HG03103 (cell line): ENCODE data around the gene LRTM1.

Experiments used
- ATAC-seq: cut with Tn5 transposase; IDR thresholded peaks from one replicate; pipeline ENCODE4 v1.9.1; 2021; ENCODE audit warnings: low read depth; ENCODE audit not compliant: unreplicated experiment

The LRTM1 gene

DNA sequence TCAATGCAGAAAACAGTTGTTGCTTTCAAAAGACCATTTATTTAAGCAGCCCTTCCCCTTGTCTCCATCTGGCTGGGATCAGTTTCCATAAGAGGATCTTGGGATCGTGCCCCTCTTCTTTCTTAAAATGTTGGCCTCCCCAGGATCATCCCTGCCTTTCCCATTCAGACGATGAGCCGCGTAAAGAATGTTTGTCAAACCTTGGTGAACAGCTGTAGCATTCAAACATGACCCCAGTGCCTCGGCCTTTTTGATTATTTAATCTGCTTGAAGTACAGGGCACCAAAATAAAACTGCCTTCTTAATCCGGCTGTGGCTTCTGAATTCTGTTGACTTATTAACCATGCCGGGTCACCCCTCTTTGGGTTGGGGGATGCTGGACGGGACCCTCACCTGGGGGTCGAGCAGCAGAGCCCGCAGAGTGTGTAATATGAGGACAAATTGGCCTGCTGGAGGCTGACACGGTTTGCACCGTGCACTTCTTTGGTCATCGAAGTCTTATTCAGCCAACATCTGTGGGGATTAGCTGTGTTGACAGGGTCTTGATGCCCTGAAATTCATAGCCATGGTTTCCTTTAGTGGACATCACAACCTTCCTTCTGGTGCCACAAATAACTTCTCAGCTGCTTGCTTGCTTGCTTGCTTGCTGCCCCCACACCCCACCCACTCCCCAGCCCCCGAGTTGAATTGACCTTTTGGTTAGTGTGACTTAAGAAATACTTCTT lies at the start of gene LRTM1:
TSS of gene LRTM1 (minus strand) at position 14 of the 725 bp plus-strand sequence. CDS start 148 bp downstream, outside the sequence.
- no peak for ATAC-seq

DNA sequence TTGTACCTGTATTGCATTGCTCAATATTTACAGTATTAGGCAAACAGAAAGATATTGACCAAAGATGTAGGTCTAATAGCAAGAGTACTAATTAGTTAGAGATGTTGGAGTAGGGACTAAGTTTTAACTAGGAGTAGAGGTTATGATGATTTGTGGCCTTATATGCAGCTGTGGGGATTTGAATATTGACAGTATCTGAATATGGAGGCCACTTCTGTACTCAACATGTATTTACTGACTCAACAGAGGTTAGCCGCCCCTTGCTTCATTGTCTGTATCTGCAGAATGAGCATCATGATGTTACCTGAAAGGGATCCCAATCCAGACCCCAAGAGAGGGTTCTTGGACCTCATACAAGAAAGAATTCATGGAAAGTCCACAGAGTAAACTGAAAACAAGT lies 49.6 kb upstream of the LRTM1 start:
- no peak for ATAC-seq

DNA sequence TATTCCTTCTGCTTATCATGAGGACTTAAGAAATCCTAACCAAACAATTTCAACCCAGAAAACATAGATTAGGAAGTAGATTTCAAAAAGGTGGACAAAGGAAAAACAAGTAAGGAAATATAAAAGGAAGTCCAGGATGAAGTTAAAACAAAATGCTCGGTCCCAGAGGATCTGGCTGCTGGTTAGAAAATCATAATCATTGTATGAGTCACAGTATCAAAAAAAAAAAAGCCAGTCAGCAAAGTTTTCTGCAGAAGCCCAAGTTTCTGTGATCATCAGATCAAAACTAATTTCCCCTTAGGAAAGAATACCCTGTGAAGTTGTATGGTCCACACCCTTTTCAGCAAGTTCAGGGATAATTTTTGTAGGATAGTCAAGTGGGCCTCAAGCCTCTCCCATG lies 43.0 kb upstream of the LRTM1 start:
- no peak for ATAC-seq

DNA sequence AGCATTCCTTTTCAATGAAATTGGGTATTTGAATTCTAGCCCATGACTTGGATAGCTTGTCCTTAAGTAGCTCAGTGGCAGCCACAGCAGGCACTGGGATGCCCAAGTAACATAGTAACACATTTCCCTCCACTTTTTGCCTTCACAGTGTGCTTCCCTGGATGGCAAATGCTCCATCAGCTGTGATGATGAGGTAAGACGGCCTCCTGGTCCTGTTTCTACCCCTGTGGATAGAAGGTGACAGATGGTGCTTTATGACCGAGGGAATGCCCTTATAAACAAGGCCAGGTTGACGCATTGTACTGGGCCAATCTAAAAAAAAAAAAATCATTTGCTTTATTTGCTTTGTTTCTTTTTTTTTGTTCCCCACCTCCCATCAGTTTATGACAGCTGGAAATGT lies 41.8 kb upstream of the LRTM1 start:
- no peak for ATAC-seq

DNA sequence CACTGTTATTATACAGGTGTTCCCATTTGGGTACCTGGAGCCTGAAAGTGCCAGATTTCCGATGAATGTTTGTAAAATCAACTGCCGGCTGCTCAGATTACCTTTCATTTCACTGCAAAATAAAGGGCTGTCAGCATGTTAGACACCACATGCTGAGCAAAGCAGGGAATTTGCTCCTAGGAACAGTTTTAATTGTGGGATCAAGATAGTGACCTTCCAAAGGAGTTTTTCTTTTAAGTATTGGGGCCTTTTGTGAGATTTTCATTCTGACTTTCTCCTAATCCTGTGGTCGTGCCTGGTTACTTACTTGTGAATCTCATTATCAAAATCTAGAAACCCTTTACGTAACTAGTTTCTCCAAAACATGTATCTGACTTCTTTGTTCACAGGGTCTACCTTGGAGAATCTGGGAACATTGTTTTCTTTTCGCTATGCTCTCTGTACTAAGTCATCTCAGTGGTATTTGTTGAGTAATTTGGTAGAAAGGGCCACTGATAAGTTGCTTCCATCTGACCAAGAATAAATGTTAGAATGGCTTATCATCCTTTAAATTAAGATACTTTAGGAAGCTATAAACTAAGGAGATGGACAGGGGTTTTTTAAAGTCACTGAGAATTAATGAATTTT lies 40.8 kb upstream of the LRTM1 start:
- ATAC-seq = no peak

DNA sequence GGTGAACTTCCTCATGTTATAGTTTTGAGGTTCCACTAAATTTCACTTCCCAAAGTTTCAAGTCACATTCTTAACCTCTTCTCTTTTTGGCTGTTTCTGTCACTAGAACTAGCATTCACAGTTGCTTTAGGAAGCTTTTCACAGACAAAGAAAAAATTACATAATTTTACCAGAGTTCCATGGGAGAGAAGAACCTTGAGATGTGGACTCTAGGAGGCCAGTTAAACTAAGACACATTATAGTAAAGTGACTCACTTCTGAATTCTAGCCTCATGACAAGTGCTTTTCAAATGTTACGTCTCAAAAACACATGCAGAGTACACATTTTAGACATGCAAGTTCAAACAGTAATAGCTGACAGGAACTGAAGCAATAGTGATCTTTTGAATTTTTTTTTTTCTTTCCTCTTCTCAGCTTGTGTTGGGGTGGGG lies 39.9 kb upstream of the LRTM1 start:
- ATAC-seq = no peak

DNA sequence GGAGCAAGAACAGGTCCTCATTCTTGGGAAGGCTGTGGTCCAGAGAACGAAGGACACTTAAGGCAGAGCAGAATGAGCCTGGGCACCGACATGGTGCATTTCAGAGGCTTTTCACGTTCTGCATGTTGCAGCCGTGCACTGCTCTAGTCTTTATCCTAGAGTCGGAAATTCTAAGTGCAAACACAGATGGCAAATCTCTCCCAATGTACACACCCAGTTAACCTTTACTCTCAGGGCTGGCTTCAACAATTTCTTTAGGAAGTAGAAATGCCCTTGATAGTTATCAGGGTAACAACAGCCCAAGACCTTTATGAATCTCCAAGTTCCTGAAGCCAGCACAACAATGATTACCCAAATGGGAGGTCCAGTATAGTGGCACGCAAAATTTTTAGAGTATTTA lies 39.1 kb upstream of the LRTM1 start:
- ATAC-seq = no peak

DNA sequence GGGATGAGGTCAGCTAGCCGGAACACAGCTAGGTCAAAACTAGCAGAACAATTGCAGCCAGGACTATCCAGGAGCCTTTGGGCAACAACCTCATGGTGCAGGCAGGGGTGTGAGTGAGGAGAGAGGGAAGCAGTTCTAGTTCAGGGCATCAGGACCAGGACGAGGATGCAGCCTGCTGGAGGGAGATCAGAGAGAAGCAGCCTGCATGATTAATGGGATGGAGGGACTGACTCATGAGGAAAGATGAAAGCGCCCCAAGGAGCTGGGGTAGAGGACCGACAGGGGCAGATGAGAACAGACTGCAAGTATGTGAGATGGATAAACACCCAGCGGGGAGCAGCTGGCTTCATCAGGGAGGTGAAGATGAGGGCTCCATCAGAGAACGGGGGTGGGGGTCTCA lies 37.9 kb upstream of the LRTM1 start:
- no peak for ATAC-seq

DNA sequence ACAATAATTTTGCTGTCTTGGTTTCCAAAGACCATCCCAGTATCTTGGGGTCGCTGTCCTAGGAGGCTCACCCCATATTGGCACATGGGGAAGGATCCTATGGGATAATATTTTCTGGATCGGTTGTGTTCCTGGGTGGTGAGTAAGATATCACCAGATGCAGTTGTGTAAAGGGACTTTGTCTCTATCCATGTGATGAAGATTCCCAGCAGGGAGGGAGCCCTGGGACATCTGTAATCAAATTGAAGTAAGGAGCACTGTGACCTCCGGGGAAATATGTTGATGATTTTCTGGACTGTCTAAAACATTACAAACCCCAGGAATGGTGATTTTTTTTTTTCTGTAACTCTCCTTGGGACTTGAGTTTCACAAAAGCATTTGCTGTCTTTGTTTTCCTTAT lies 36.2 kb upstream of the LRTM1 start:
- ATAC-seq = no peak

DNA sequence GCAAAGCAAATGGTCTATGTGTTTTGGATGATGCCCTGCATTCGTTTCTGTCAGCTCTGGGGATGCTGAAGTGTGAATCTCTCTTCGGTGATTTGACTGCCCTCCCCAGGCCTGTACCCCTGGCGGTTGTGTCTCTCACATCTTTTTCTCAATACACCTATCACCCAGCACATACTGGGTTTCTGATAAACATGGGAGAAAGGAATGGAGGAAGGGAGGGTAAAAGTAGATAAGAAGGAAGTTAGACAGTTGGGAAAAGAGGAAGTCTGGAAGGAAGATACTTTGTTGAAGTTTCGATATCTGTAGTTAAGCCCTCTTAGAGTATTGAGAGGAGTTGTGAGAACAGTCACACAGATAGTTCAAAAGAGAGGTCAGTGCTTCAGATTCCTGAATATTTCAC lies 35.8 kb upstream of the LRTM1 start:
- ATAC-seq = no peak

DNA sequence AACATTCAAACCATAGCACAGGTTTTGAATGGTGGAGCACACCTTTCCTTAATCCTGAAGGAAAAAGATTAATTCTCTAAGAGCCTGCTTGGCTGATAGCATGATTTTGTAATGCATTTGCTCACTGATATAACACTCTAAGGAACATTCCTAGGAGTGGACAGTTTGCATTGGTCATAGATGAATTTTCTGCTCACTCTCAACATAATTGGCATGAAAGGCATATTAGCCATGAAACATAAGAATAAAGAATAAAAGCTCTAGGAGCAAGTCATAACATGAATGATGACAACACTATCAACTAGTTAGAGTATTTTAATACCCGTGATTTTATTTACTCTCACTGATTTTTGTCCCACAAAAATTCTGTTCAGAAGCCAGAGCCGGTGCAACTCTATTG lies 34.3 kb upstream of the LRTM1 start:
- ATAC-seq = no peak

DNA sequence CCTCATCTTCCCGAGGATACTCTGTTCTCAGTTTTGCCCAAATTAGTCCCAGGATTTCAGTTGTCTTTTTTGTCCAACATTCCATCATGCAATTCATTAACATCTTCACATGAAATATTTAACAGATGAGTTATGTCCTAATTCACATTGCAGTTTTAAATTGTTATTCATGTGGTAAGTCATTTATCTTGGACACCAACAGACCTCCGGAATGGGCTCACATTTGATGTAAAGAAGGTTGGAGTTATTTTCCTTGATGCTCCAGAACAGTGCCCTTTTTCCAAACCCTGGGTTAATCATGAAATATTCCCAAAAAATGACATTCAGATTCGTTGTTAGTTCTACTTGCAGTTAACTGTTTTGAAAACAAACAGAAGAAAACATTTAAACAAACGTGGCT lies 32.8 kb upstream of the LRTM1 start:
- no peak for ATAC-seq

DNA sequence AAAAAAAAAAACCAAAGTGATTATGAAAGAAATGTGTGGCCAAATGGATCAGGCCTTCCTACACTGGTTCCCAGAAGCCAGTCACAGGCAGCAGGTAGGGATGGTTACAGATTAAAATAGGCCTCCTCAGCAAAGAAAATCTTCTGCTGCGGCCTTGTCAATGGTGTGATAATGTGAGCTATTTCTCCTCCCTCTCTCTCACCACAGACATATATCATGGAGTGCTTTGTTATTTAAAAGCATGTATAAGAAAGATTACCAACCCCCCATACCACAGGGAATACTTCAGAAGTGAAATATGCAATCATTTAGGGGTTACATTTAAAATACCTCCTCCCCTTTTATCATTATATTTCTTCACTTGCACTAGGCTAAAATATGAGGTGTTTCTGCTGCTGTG lies 32.2 kb upstream of the LRTM1 start:
- ATAC-seq = no peak

DNA sequence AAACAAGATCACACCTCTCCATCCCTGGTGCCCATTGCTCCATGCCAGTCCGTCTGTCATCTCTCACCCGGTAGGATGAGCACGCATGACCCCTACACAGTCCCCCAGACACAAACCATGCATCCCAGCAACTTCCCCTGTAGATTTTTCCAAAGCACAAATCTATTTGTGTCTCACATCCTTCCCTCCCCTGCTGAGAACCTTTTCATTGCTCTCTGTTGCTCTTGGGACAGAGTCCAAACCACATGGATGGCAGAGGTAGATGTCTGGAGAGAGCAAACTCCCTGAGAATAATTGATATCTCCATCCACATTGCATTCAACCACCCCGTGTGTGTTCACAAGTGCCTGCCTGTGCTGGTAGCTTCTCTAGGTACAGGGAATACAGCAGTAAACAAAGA lies 29.9 kb upstream of the LRTM1 start:
- no peak for ATAC-seq

DNA sequence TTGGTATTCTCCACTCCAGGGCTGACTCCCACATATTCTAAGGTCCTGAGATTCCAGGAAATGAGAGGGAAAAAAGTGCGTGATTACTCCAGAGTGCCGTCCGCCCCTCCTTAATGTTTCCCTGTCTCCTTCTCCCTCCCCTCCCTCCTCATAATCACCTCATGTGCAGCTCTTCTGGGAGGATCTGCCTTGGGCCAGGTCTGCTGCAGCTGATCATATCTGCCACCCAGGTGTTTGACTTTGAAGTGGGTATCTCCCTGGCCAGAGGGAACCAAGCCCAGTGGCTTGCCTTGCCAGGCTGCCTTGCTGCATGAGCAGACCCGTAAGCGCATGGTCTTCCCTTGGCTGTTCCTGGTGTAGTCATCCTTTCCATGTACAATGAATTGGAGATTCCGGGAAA lies 28.1 kb upstream of the LRTM1 start:
- no peak for ATAC-seq

DNA sequence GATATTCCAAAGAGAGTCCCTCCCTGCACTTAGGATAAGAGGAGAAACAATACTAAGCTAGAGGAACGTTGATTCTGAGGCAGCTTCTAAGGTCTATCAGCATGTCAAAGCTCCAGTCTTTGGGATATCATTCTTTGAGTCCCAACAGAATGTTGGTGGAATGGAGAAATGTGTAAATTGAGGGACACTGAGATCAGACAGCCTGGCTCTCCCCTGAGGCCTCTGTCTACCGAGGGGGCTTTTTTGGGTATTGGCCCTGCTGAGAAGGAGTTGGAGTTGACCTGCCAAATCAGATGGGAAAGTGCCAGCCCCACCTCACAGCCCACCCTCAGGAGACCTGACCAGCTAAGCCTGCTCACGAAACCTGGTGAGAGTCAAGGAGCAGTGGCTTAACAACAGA lies 27.6 kb upstream of the LRTM1 start:
- ATAC-seq = no peak

DNA sequence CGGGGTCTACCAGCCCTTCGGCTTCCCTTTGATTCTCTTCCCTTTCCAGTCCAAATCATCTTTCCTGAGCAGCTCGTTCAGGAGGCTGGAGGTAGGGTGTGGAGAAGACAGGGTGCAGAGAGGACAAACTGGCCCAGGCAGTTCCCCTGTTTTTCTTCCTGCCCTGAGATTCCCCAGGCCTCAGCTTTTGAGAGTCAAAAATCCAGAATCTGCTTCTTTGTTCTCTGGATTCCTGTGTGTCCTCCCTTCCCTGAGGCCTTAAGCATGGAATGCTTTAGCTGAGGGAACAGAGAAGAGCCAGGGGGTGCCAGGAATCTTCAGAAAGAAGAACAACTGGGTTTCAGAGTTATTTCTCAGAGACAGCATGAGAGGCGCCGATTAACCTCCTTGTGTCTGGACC lies 26.7 kb upstream of the LRTM1 start:
- ATAC-seq = no peak

DNA sequence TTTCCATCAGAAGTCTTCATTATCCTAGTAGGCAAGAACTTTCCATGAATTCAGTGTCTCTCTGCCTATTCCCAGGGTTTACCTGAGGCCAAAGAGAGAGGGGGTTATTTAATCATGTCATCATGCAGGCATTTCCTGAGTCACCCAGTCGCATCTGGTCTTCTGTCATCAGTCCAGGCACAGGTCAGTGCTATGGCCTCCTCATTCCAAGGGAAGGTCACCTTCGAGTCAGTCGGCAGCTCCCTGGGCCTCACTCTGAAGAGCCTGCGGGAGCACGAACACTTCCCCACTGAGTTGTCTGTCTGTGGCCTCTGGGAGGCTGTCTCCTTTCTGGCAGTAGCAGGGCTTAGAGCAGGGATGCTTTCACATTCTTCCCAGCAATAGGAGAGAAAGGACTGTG lies 26.2 kb upstream of the LRTM1 start:
- no peak for ATAC-seq

DNA sequence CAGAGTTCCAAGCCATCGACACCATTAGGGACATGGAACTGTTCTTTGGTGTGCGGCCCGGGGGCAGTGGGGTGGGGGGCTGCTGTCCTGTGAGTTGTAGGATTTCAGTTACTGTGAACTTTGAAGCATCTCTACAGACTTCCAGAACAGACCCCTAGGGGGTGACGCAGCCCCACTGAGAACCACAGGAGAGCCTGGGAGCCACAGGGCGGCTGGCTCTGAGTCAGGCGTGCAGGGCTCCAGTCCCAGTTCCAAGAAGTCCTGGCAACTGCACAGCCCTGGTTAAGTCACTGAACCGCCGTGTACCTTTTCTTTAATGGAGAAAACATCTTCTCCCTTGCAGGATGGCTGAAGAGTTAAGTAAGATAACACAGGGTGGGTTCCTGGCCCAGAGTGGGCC lies 23.5 kb upstream of the LRTM1 start:
- no peak for ATAC-seq

DNA sequence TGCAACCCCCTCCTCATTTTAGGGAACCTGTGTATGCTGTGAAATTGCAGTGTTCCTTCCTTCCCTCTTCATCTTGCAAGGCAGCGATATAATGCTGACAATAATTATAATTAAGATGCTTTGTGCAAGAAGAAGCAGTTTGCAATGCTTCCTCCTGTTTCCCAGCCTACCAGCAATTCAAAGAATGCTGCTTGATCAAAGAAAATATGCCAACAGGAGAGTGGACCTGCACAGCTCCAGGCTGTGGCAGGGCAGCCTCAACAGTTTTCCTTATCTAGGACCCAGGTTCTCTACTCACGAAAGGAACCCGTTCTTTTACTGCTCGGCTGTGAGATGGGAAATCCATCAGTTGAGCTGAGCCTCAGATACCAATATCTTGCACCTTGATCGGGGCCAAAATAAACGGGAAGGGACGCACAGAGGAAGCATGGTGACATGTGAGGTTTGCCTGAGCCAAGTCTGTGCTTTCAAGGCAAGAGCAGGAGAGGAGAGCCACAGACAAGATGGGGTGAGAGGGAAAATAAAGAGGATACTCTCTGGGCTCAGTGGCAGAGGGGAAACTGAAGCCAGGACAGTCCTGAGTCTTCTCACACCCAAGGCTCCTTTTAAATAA lies 22.6 kb upstream of the LRTM1 start:
- no peak for ATAC-seq

DNA sequence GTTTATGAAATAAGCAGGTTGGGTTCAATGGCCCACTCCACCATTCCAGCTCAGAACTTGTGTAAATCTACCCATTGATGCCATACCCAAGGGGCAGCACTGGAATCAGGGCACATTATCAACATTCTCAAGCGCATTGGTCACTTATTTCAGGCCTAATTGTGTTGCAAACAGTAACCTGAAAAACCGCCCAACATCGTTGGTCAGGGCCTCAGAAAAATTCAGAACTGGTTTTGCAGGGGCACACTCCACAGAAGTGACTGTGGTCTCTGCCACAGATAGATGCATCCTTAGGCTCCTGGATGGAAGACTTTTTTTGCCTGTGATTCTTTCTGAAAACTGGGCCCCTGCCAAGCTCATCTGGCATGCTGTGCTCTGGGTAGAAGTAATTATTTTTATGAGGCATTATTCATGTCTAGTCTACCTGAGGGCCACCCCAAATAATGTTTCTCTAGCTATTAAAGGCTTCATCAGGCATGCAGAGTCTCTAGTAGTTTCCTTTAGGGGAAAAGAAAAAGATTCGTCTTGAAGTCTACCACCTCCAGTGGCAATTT lies 21.7 kb upstream of the LRTM1 start:
- no peak for ATAC-seq
